ENCODE measurements around the gene ZFAND3.

GRCh38 chr6:38080360-38080759, 260.8 kb downstream of the ZFAND3 start:
- no peak for TF ChIP-seq CTCF (conservative IDR thresholded peaks at IDR 0.05; ENCODE audit: low read depth, low read length)
- TF ChIP-seq EZH2phosphoT487 (IDR thresholded peaks at IDR 0.05; ENCODE audit: borderline replicate concordance, low read length), result no peak

Data from PC-3 (cell line).